K562 (cell line): Measurements from ENCODE around the gene PES1. TPM values are rescaled to one million over a fixed set of nuclear protein-coding genes. Genes with fewer than 3 reads are reported as not detected.
A peak's percentile ranks its signal among the peaks of the same experiment; 100 is the strongest.

ENCODE experiments used
- ATAC-seq: fragments of 200-7000 bp; cut with Tn5 transposase; 3 replicates; pipeline ENCODE4 v1.9.1; 2020; ENCODE audit warnings: moderate library complexity
- BruUV-seq: library from RNA; stranded (reverse); fragments of 400-500 nt; replicated peaks from 2 replicates; lab custom pipeline; 2021; lab: Mats Ljungman, UMichigan
- CTCF ChIA-PET: fragments of 300-600 bp; formaldehyde crosslinking; extraction: SDS; loops from one replicate; lab custom pipeline; 2021; ENCODE audit warnings: low intra/inter-chr PET ratio; lab: Yijun Ruan, JAX
- POLR2A ChIA-PET: fragments of 300-600, 350-650 bp; sonication (Branson Sonifier 250); formaldehyde crosslinking; extraction: SDS; loops from one replicate; lab custom pipeline; 2021; ENCODE audit warnings: antibody characterized with exemption, inconsistent platforms; lab: Yijun Ruan, JAX
- DNase-seq, 4 experiments: peaks; one replicate each; pipeline versions ENCODE4 v3.0.0 to v3.0.0-alpha.2; 2011 to 2018; ENCODE audit warnings: low spot score in 3 of 4, mixed read lengths in 3 of 4; ENCODE audit errors: extremely low read depth in 1 of 4
- FAIRE-seq: peaks from 2 replicates; lab custom pipeline; 2011; peaks lifted over from hg19 to GRCh38; lab: Jason Lieb, UNC
- H2AFZ ChIP-seq: 2 replicates; pipeline ENCODE4 v1.6.0; 2011; ENCODE audit warnings: low read depth, low read length, control low read depth, inconsistent platforms
- H3K27ac ChIP-seq: fragments of 200-600 bp; 3 replicates; pipeline ENCODE4 v1.8.0; 2011; ENCODE audit warnings: low read depth, mild to moderate bottlenecking, control low read depth, inconsistent platforms, low read length, moderate library complexity, mixed read lengths; ENCODE audit errors: extremely low read depth
- H3K27me3 ChIP-seq, 2 experiments: fragments of 300-600 bp in 1 of 2; 2 replicates in 1 of 2; 3 replicates in 1 of 2; pipeline versions ENCODE4 v1.6.0 to v1.8.0; 2011; ENCODE audit warnings: inconsistent platforms in 2 of 2, low read length in 2 of 2, mild to moderate bottlenecking in 1 of 2, mixed read lengths in 1 of 2, moderate library complexity in 1 of 2; ENCODE audit not compliant: control insufficient read depth in 2 of 2, insufficient read depth in 2 of 2
- H3K36me3 ChIP-seq: fragments of 300-600 bp; 3 replicates; pipeline ENCODE4 v1.8.0; 2011; ENCODE audit warnings: mild to moderate bottlenecking, low read length, inconsistent platforms; ENCODE audit not compliant: control insufficient read depth, insufficient read depth
- H3K4me1 ChIP-seq, 2 experiments: fragments of 200-600 bp in 1 of 2; replicated peaks in 1 of 2; 2 replicates in 1 of 2; 3 replicates in 1 of 2; pipeline versions ENCODE4 v1.5.1 to v1.8.0; 2011; ENCODE audit warnings: inconsistent platforms in 2 of 2, low read length in 2 of 2, mild to moderate bottlenecking in 1 of 2, mixed read lengths in 1 of 2, moderate library complexity in 1 of 2; ENCODE audit not compliant: control insufficient read depth in 2 of 2, insufficient read depth in 2 of 2
- H3K4me2 ChIP-seq: 2 replicates; pipeline ENCODE4 v1.6.1; 2011; ENCODE audit warnings: low read length, control low read depth, inconsistent platforms, mixed read lengths; ENCODE audit not compliant: insufficient read depth
- H3K4me3 ChIP-seq: fragments of 200-600 bp; sonication (generic), shearing (Covaris generic); 2 replicates; pipeline ENCODE4 v1.5.1; 2016; ENCODE audit warnings: control low read depth, inconsistent platforms
- H3K79me2 ChIP-seq: fragments of 200-600 bp; 3 replicates; pipeline ENCODE4 v1.8.0; 2011; ENCODE audit warnings: low read length, inconsistent platforms; ENCODE audit not compliant: control insufficient read depth, insufficient read depth
- H3K9ac ChIP-seq, 2 experiments: 2 replicates each; pipeline versions ENCODE4 v1.6.0 to v1.6.1; 2011; ENCODE audit warnings: low read depth in 2 of 2, low read length in 2 of 2, control low read depth in 1 of 2, inconsistent platforms in 1 of 2, mild to moderate bottlenecking in 1 of 2, mixed read lengths in 1 of 2; ENCODE audit not compliant: insufficient read depth in 1 of 2
- H3K9me1 ChIP-seq: one replicate; pipeline ENCODE4 v1.6.0; 2011; ENCODE audit warnings: inconsistent platforms, mild to moderate bottlenecking, low read length, moderate library complexity; ENCODE audit not compliant: control insufficient read depth, insufficient read depth
- H3K9me3 ChIP-seq: replicated peaks from 2 replicates; pipeline ENCODE4 v1.5.1; 2011; ENCODE audit warnings: low read depth, low read length, inconsistent platforms; ENCODE audit not compliant: control insufficient read depth, insufficient read depth
- H4K20me1 ChIP-seq: replicated peaks from 2 replicates; pipeline ENCODE4 v1.6.1; 2011; ENCODE audit warnings: low read length, inconsistent platforms, mixed read lengths; ENCODE audit not compliant: control insufficient read depth, insufficient read depth
- ATF1 ChIP-seq, 2 experiments: fragments of 450-650 bp in 1 of 2; IDR thresholded peaks; 2 replicates each; pipeline ENCODE4 v1.6.1; 2016; ENCODE audit warnings: missing compliant biosample characterization in 1 of 2, missing genetic modification characterization in 1 of 2
- ATF7 ChIP-seq: fragments of 450-650 bp; IDR thresholded peaks from 2 replicates; pipeline ENCODE4 v1.7.1; 2014; ENCODE audit warnings: mild to moderate bottlenecking, moderate library complexity
- CREB1 ChIP-seq, 2 experiments: sonication (generic) in 1 of 2; formaldehyde crosslinking in 1 of 2; IDR thresholded peaks; 2 replicates each; pipeline versions ENCODE4 v1.6.1 to v1.8.0; 2012 to 2022; ENCODE audit warnings: inconsistent platforms in 1 of 2, mild to moderate bottlenecking in 1 of 2, missing genetic modification reagents in 1 of 2, moderate library complexity in 1 of 2
- CTCF ChIP-seq, 3 experiments: IDR thresholded peaks in 2 of 3; conservative IDR thresholded peaks in 1 of 3; 2 replicates each; pipeline ENCODE4 v1.5.1; 2011 to 2012; ENCODE audit warnings: low read length in 3 of 3, mild to moderate bottlenecking in 3 of 3, control low read depth in 2 of 3, improper control_type of control experiment in 1 of 3, inconsistent platforms in 1 of 3, low read depth in 1 of 3, mixed read lengths in 1 of 3, moderate library complexity in 1 of 3; ENCODE audit not compliant: insufficient read depth in 2 of 3
- EP400 ChIP-seq: fragments of 450-650 bp; IDR thresholded peaks from 2 replicates; pipeline ENCODE4 v1.6.1; 2017; ENCODE audit warnings: antibody characterized with exemption, mild to moderate bottlenecking, moderate library complexity
- GATA2 ChIP-seq: sonication (generic); formaldehyde crosslinking; IDR thresholded peaks from 2 replicates; pipeline ENCODE4 v1.4.0; 2020; ENCODE audit warnings: mild to moderate bottlenecking, missing genetic modification reagents
- HMG20A ChIP-seq: fragments of 450-650 bp; formaldehyde crosslinking; conservative IDR thresholded peaks from 2 replicates; pipeline ENCODE4 v1.4.0; 2020; ENCODE audit warnings: mild to moderate bottlenecking, mixed read lengths
- HNRNPUL1 ChIP-seq: fragments of 200-400 bp; formaldehyde crosslinking; IDR thresholded peaks from 2 replicates; pipeline ENCODE4 v1.6.1; 2017; ENCODE audit warnings: low read length
- IFI16 ChIP-seq: fragments of 250-450 bp; sonication (Bioruptor Pico); IDR thresholded peaks from 2 replicates; pipeline ENCODE4 v2.1.2; 2022; ENCODE audit warnings: mild to moderate bottlenecking, inconsistent platforms
- IRF9 ChIP-seq: fragments of 450-650 bp; IDR thresholded peaks from 2 replicates; pipeline ENCODE4 v1.6.1; 2016; ENCODE audit warnings: missing biosample characterization, missing genetic modification characterization
- SREBF1 ChIP-seq: fragments of 150-350 bp; IDR thresholded peaks from 2 replicates; pipeline ENCODE4 v1.6.1; 2014; ENCODE audit warnings: antibody characterized with exemption, low read depth, low read length, borderline replicate concordance
- TBL1XR1 ChIP-seq, 2 experiments: IDR thresholded peaks; 2 replicates each; pipeline ENCODE4 v1.6.1; 2012; ENCODE audit warnings: improper control_type of control experiment in 2 of 2, low read length in 2 of 2, mild to moderate bottlenecking in 1 of 2
- TCFL5 ChIP-seq: fragments of 250-450 bp; sonication (Bioruptor Pico); conservative IDR thresholded peaks from 2 replicates; pipeline ENCODE4 v1.6.1; 2021; ENCODE audit warnings: mild to moderate bottlenecking, moderate library complexity, matching md5 sums
- USF1 ChIP-seq: sonication (generic); formaldehyde crosslinking; IDR thresholded peaks from 2 replicates; pipeline ENCODE4 v1.9.0; 2022; ENCODE audit warnings: mild to moderate bottlenecking, missing genetic modification reagents
- XRCC5 ChIP-seq: fragments of 200-400 bp; formaldehyde crosslinking; IDR thresholded peaks from 2 replicates; pipeline ENCODE4 v1.6.1; 2017; ENCODE audit warnings: low read depth, mild to moderate bottlenecking, low read length
- ZNF124 ChIP-seq: sonication (generic); formaldehyde crosslinking; IDR thresholded peaks from 2 replicates; pipeline ENCODE4 v1.8.1; 2022; ENCODE audit warnings: missing genetic modification reagents
- ZNF639 ChIP-seq, 2 experiments: fragments of 200-800 bp in 1 of 2; sonication (Bioruptor generic) in 1 of 2; sonication (generic) in 1 of 2; formaldehyde crosslinking in 1 of 2; IDR thresholded peaks in 1 of 2; conservative IDR thresholded peaks in 1 of 2; 2 replicates each; pipeline versions ENCODE4 v1.5.0 to v1.6.1; 2016 to 2020; ENCODE audit warnings: missing compliant biosample characterization in 1 of 2, missing genetic modification characterization in 1 of 2, missing genetic modification reagents in 1 of 2
- WGBS: fragments of 100-300 bp; shearing (Covaris generic); methylation state at CpG from one replicate; pipeline ENCODE4 v1.1.6; 2016; ENCODE audit warnings: low coverage, mixed read lengths; ENCODE audit not compliant: insufficient coverage; ENCODE audit errors: missing lambda C conversion rate; 5-methylcytosine and 5-hydroxymethylcytosine counted together
- in situ Hi-C: fragments of 300-500 bp; cut with MboI; formaldehyde crosslinking; loops from 4 replicates; pipeline ENCODE4 v1.15.0; 2018; ENCODE audit warnings: inconsistent platforms, mixed read lengths
- intact Hi-C: fragments of 100-400 bp; cut with micrococcal nuclease; formaldehyde crosslinking; loops from 2 replicates; pipeline ENCODE4 v1.14.2; 2022
- polyA plus RNA-seq, 8 experiments: library from polyadenylated mRNA; depleted of rRNA in 4 of 8; stranded (reverse) in 5 of 8; unstranded in 3 of 8; fragments of >200 nt; fragmentation: Nextera tagmentation in 2 of 8; fragmentation: Illumina TruSeq in 1 of 8; extraction: Ambion mirVana in 2 of 8; extraction: Trizol in 1 of 8; gene quantifications; 2 replicates each; pipeline versions ENCODE4 v1.2.1 to v1.2.3, GENCODE V29; 2011 to 2014; ENCODE audit warnings: inconsistent platforms in 1 of 8, missing spikeins in 1 of 8
- total RNA-seq, 7 experiments: library from RNA; depleted of rRNA in 6 of 7; stranded (reverse); fragments of >200 nt in 6 of 7; fragmentation: Illumina TruSeq in 2 of 7; extraction: Trizol in 2 of 7; gene quantifications; 2 replicates each; pipeline versions ENCODE4 v1.2.1 to v1.2.3, GENCODE V29; 2011 to 2021; ENCODE audit warnings: low replicate concordance in 1 of 7

The PES1 gene
- total and polyA plus RNA-seq, 9 of the 15 experiments (the other 6 are each of a cell fraction or from before 2014, with no cell fraction given), result 6.5 to 158 (median 94.3) TPM

GRCh38 chr22:30537083-30537731 is 54.5 kb downstream of the PES1 start:
- intact Hi-C loops, result no loop called here
- Histone ChIP-seq H3K9ac (peak overlapping the region in 1 of 2 experiments; percentile 45; a peak in 1 of 4 replicates), H3K79me2 (no peaks in the 10 kb centered on the region), H3K27me3 (no peaks in the 10 kb centered on the region), H3K4me3 (no peak overlapping the region), H3K9me3 (no peaks in the 10 kb centered on the region), H3K27ac (no peak overlapping the region), H4K20me1 (no peaks in the 10 kb centered on the region), H3K4me2 (no peak overlapping the region), H3K9me1 (no peaks in the 10 kb centered on the region), H3K36me3 (no peaks in the 10 kb centered on the region), H3K4me1 (peaks cover 0 to 9% of the 10 kb centered on the region in 2 experiments; a peak in 3 of 5 replicates), H2AFZ (no peak overlapping the region)
- ATAC-seq, result no peak
- 35% methylated on average over 9 of the region's 9 CpGs for WGBS
- POLR2A ChIA-PET, result no interaction called here
- CTCF ChIA-PET, result no interaction called here
- no TSS peak for BruUV-seq
- in situ Hi-C loops, result no loop called here
- DNase-seq, result no peak
- no peak for FAIRE-seq
- TF ChIP-seq IFI16 (CRISPR knock-in tag) (no peak), XRCC5 (no peak), SREBF1 (no peak), TCFL5 (CRISPR knock-in tag) (0 out of 2 replicates have a peak, but pooled peaks have one; percentile 62), CTCF (IDR thresholded peaks at IDR 0.05 in 2 of 3, conservative IDR thresholded peaks at IDR 0.05 in 1 of 3; ENCODE audit: insufficient read depth in 2 of 3, low read depth in 1 of 3, low read length in 3 of 3) (no peak), USF1 (CRISPR knock-in tag) (no peak), GATA2 (CRISPR knock-in tag) (no peak), HNRNPUL1 (no peak), ATF1 (CRISPR knock-in tag; IDR thresholded peaks at IDR 0.05) (no peak), ATF1 (tag; IDR thresholded peaks at IDR 0.05) (peak; percentile 25; the same call in 1 of the 2 replicates), TBL1XR1 (IDR thresholded peaks at IDR 0.05; ENCODE audit: low read length in 2 of 2) (no peak), ZNF639 (CRISPR knock-in tag; conservative IDR thresholded peaks at IDR 0.05 in 1 of 2, IDR thresholded peaks at IDR 0.05 in 1 of 2) (peak in 1 of 2 experiments; percentile 90; a peak in 2 of 4 replicates), IRF9 (tag) (peak; percentile 89), ZNF124 (CRISPR knock-in tag) (no peak), CREB1 (IDR thresholded peaks at IDR 0.05) (no peak), CREB1 (CRISPR knock-in tag; IDR thresholded peaks at IDR 0.05) (no peak), HMG20A (CRISPR knock-in tag) (no peak), ATF7 (no peak), EP400 (no peak)
